ENCODE data around the gene JAM3.
"Not testable (repeated sequence)": the region's sequence is repeated elsewhere in the genome, so short reads cannot be mapped to it uniquely, and the experiment has no call there.

Gene JAM3

GRCh38 chr11:134150195-134150903 is 81.5 kb downstream of the JAM3 start:
- no peak for DNase-seq

GRCh38 chr11:134151083-134151747 is 82.3 kb downstream of the JAM3 start:
- DNase-seq = no peak

- no peak for DNase-seq
Measured at GRCh38 chr11:134152696-134153095, 83.8 kb downstream of the JAM3 start.

GRCh38 chr11:134153147-134153905 is 84.5 kb downstream of the JAM3 start:
- DNase-seq = no peak

- DNase-seq = no peak
Measured at GRCh38 chr11:134154441-134154840, 85.6 kb downstream of the JAM3 start.

- no peak for DNase-seq
Measured at GRCh38 chr11:134155456-134155855, 86.6 kb downstream of the JAM3 start.

GRCh38 chr11:134155946-134156865 is 87.3 kb downstream of the JAM3 start:
- DNase-seq = no peak

- no peak for DNase-seq
Measured at GRCh38 chr11:134157451-134157850, 88.6 kb downstream of the JAM3 start.

- no peak for DNase-seq
Measured at GRCh38 chr11:134158023-134158422, 89.2 kb downstream of the JAM3 start.

- no peak for DNase-seq
Measured at GRCh38 chr11:134159652-134160051, 90.8 kb downstream of the JAM3 start.

GRCh38 chr11:134164490-134165370 is 95.9 kb downstream of the JAM3 start:
- no peak for DNase-seq

GRCh38 chr11:134170177-134170918 is 101.5 kb downstream of the JAM3 start:
- DNase-seq = no peak

GRCh38 chr11:134170919-134171281 is 102.0 kb downstream of the JAM3 start:
- DNase-seq = no peak

- no peak for DNase-seq
Measured at GRCh38 chr11:134171951-134172350, 103.1 kb downstream of the JAM3 start.

GRCh38 chr11:134173296-134173695 is 104.4 kb downstream of the JAM3 start:
- no peak for DNase-seq

GRCh38 chr11:134176284-134176683 is 107.4 kb downstream of the JAM3 start:
- no peak for DNase-seq

- DNase-seq = no peak
Measured at GRCh38 chr11:134178032-134178674, 109.3 kb downstream of the JAM3 start.

- no peak for DNase-seq
Measured at GRCh38 chr11:134181707-134182106, 112.8 kb downstream of the JAM3 start.

- DNase-seq = not testable (repeated sequence)
Measured at GRCh38 chr11:134188092-134188491, 119.2 kb downstream of the JAM3 start.

- DNase-seq = no peak
Measured at GRCh38 chr11:134196756-134197155, 127.9 kb downstream of the JAM3 start.

GRCh38 chr11:134199531-134199930 is 130.7 kb downstream of the JAM3 start:
- no peak for DNase-seq
